ENCODE data around the gene NTRK1. TPM values are rescaled to one million over a fixed set of nuclear protein-coding genes. Genes with fewer than 3 reads are reported as not detected.

The NTRK1 gene
- total and polyA plus RNA-seq, 2 of the 13 experiments (the other 11 are each of a cell fraction or from before 2014, with no cell fraction given) = not detected

- ChIA-PET POLR2A (no interaction called here), CTCF (ENCODE audit: low intra/inter-chr PET ratio, low total read pairs) (no interaction called here)
- H3K4me3 ChIP-seq (replicated peaks in 1 of 3; ENCODE audit: insufficient read depth in 1 of 3, low read depth in 2 of 3, low read length in 3 of 3) = no peak overlapping the region
- H3K27ac ChIP-seq (ENCODE audit: extremely low read length, insufficient read depth, low read length) = no peak overlapping the region
- intact Hi-C loops (cut with micrococcal nuclease; ENCODE audit: unreplicated experiment) = no loop called here
- H3K9me3 ChIP-seq (ENCODE audit: low read length) = no peaks in the 10 kb centered on the region
- TF ChIP-seq SRF (IDR thresholded peaks at IDR 0.05; ENCODE audit: low read depth, low read length) (no peak), NFIB (CRISPR knock-in tag; IDR thresholded peaks at IDR 0.05; ENCODE audit: borderline replicate concordance) (no peak), HMG20B (CRISPR knock-in tag; conservative IDR thresholded peaks at IDR 0.05) (no peak), HHEX (CRISPR knock-in tag; IDR thresholded peaks at IDR 0.05) (no peak), CHD2 (IDR thresholded peaks at IDR 0.05; ENCODE audit: low read depth, low read length) (no peak), STAT6 (CRISPR knock-in tag; IDR thresholded peaks at IDR 0.05; ENCODE audit: borderline replicate concordance) (no peak), NFE2L2 (IDR thresholded peaks at IDR 0.05; ENCODE audit: low read length) (no peak), ZNF260 (CRISPR knock-in tag; IDR thresholded peaks at IDR 0.05; ENCODE audit: borderline replicate concordance, low read depth) (no peak), HIC2 (CRISPR knock-in tag; IDR thresholded peaks at IDR 0.05; ENCODE audit: low read depth) (no peak)
- DNase-seq (ENCODE audit: low spot score) (no peak), ATAC-seq (no peak), FAIRE-seq (no peak)
- no peak overlapping the region for H2AFZ ChIP-seq (ENCODE audit: low read length)
- WGBS (ENCODE audit: low lambda C conversion rate) = 54% methylated on average over 18 of the region's 18 CpGs
- no peaks in the 10 kb centered on the region for H3K36me3 ChIP-seq (replicated peaks in 1 of 2; ENCODE audit: control insufficient read depth in 1 of 2, insufficient read depth in 2 of 2, low read length in 2 of 2)
- H3K4me2 ChIP-seq (ENCODE audit: low read depth, low read length) = no peak overlapping the region
- H4K20me1 ChIP-seq (ENCODE audit: insufficient read depth, low read length) = no peaks in the 10 kb centered on the region
- BruUV-seq (replicated peaks) = no TSS peak
- no peak overlapping the region for H3K9ac ChIP-seq (ENCODE audit: insufficient read depth, low read depth, low read length)
- peaks cover 4 to 48% of the 10 kb centered on the region in 2 experiments; a peak in 2 of 5 replicates for H3K27me3 ChIP-seq (ENCODE audit: control insufficient read depth in 1 of 2, insufficient read depth in 2 of 2, low read length in 2 of 2)
- H3K79me2 ChIP-seq (ENCODE audit: insufficient read depth, low read length) = no peaks in the 10 kb centered on the region
- no peaks in the 10 kb centered on the region for H3K4me1 ChIP-seq (ENCODE audit: insufficient read depth, low read length)
- in situ Hi-C loops (cut with HindIII; ENCODE audit: extremely low pct_ligation_motif_present, low pct_unique_long_range_greater_than_20kb) = no loop called here
Observed at GRCh38 chr1:156845953-156846545, 14.6 kb upstream of the NTRK1 start.

All from HepG2 (cell line).